Spleen (tissue), 11 donors: ENCODE measurements around the gene TIA1. TPM values are rescaled to one million over a fixed set of nuclear protein-coding genes. Genes with fewer than 3 reads are reported as not detected.
"Not testable (repeated sequence)": the region's sequence is repeated elsewhere in the genome, so short reads cannot be mapped to it uniquely, and the experiment has no call there.

Source experiments
- DNase-seq: peaks from one replicate; pipeline ENCODE4 v3.0.0-alpha.2; 2020
- H3K27ac ChIP-seq, 8 donors: fragments of 200-600 bp; sonication (generic) in 7 of 8; 1 replicate in 4 of 8; 2 replicates in 4 of 8; pipeline versions ENCODE4 v1.5.0 to v1.8.0; 2016 to 2021; ENCODE audit warnings: inconsistent platforms in 4 of 8, mild to moderate bottlenecking in 4 of 8, moderate library complexity in 1 of 8
- H3K27me3 ChIP-seq, 7 donors: fragments of 200-600 bp; sonication (generic) in 6 of 7; replicated peaks in 1 of 7; 1 replicate in 4 of 7; 2 replicates in 3 of 7; pipeline versions ENCODE4 v1.5.0 to v1.8.0; 2016 to 2021; ENCODE audit warnings: inconsistent platforms in 3 of 7, mild to moderate bottlenecking in 1 of 7
- H3K36me3 ChIP-seq, 6 donors: fragments of 200-600 bp; sonication (generic) in 5 of 6; 1 replicate in 4 of 6; 2 replicates in 2 of 6; pipeline versions ENCODE4 v1.5.0 to v1.8.0; 2016 to 2021; ENCODE audit warnings: inconsistent platforms in 2 of 6
- H3K4me1 ChIP-seq, 6 donors: fragments of 200-600 bp; sonication (generic) in 5 of 6; 1 replicate in 3 of 6; 2 replicates in 3 of 6; pipeline versions ENCODE4 v1.5.0 to v1.8.0; 2016 to 2021; ENCODE audit warnings: inconsistent platforms in 3 of 6
- H3K4me3 ChIP-seq, 8 donors: fragments of 200-600 bp; sonication (generic) in 7 of 8; 1 replicate in 4 of 8; 2 replicates in 4 of 8; pipeline versions ENCODE4 v1.5.0 to v1.8.0; 2016 to 2021; ENCODE audit warnings: inconsistent platforms in 4 of 8, mild to moderate bottlenecking in 4 of 8, moderate library complexity in 2 of 8
- H3K9me3 ChIP-seq, 8 donors: fragments of 200-600 bp; sonication (generic) in 7 of 8; 1 replicate in 4 of 8; 2 replicates in 4 of 8; pipeline versions ENCODE4 v1.5.0 to v1.8.0; 2016 to 2021; ENCODE audit warnings: inconsistent platforms in 4 of 8
- POLR2A ChIP-seq, 3 donors: fragments of 450-650 bp; IDR thresholded peaks; one replicate each; pipeline ENCODE4 v1.5.1; 2017; ENCODE audit warnings: antibody characterized with exemption in 3 of 3, mild to moderate bottlenecking in 1 of 3
- POLR2AphosphoS5 ChIP-seq, 3 donors: sonication (generic); formaldehyde crosslinking; IDR thresholded peaks; one replicate each; pipeline ENCODE4 v1.5.1; 2017; ENCODE audit warnings: antibody characterized with exemption in 3 of 3
- whole genome bisulfite sequencing, 5 donors: extraction: QIAGEN DNeasy Blood & Tissue Kit in 3 of 5; methylation state at CpG; one replicate each; pipeline versions ENCODE4 v1.1.5 to v1.1.7; 2013 to 2018; 5-methylcytosine and 5-hydroxymethylcytosine counted together
- intact Hi-C: fragments of 100-400 bp; cut with DNase I; formaldehyde crosslinking; loops from one replicate; pipeline ENCODE4 v1.15.0; 2023; ENCODE audit warnings: low total_unique reads
- polyA plus RNA-seq, 3 donors: library from polyadenylated mRNA; stranded (reverse); fragments of 200-250 nt; gene quantifications; one replicate each; pipeline ENCODE4 v1.2.1, GENCODE V29; 2013
- total RNA-seq, 7 donors: library from RNA; depleted of rRNA in 3 of 7; stranded (reverse); fragments of >200 nt in 3 of 7; fragmentation: NEBNext Ultra II Directional in 4 of 7; extraction: Animal tissue kit (Norgen Biotek cat#: 25700) in 4 of 7; gene quantifications; one replicate each; pipeline versions ENCODE4 v1.1.0 to v1.2.1, GENCODE V29; 2016 to 2021
- TF ChIP-seq, protein P1 (sequence below), 11 experiments: fragments of 200-600 bp in 7 of 11; fragments of 450-650 bp in 4 of 11; sonication (generic) in 4 of 11; IDR thresholded peaks in 8 of 11; conservative IDR thresholded peaks in 3 of 11; 1 replicate in 7 of 11; 2 replicates in 4 of 11; pipeline versions ENCODE4 v1.4.0 to v1.8.0; 2016 to 2021; ENCODE audit warnings: antibody characterized with exemption in 11 of 11, inconsistent platforms in 4 of 11, mild to moderate bottlenecking in 1 of 11
- donor health status: healthy with polysubstance abuse.
- donor health status: DM: no; HTN: no; CAD: no; lungs with moderate emphysema.
- donor health status: DM: no; HTN: no; CAD: no.
- donor health status: Bipolar disorder and iron deficiency.
- donor health status: healthy.
- donor health status: DM: no; HTN: no; CAD: no.
- donor health status: DM: yes; HTN: yes; CAD: no.

The TIA1 gene
- total and polyA plus RNA-seq, 10 donors = 72.5 to 175 (median 124) TPM

DNA sequence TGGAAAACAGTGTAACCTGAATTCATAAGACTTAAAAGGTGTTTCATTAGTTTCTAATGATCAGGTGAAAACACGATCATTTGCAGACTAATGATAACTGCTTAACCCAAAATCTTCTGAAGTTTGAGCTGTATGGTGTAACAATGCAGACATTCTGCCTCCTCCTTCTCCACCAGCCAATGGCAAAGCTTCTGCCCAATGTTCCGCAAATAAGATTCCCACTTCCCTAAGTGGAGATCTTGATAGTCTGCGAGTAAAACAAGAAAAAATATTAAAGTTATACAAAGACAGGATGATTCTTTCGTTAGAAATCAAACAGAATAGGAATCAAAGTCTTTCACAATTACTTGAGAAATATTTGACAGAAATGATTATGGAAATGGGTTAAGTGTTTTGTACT lies 65.7 kb downstream of the TIA1 start:
- WGBS, 5 donors = 85 to 96% (median 90%) methylated on average over 4 of the region's 4 CpGs

DNA sequence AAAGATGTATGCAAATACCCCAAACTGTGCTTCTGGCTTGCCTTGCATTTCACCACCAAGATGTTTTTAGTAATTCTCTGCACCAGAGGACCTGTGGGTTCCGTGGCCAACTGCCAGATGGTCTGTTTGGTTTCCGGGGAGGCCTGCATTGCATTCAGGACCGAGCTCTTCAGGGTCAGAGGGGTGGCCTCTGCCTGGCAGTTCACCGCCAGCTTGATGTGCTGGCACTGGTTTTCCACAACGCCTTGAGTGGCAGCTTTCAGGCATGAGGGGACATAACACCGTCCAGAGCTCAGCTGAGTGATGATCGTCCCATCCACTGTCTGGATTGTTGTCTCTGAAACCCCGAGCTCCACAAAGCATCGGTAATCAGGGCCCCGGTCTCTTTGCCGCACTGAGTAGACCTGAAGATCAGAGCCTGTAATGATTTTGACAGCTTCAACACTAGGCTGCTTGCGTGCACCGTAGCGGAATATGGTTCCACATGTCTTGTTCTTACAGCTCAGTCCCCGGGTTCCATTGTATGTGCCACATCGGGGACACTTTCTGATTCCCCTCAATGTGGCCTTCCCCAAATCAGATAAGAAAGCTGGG lies 67.0 kb downstream of the TIA1 start:
- 67 to 82% (median 77%) methylated on average over 11 to 16 of the region's 16 CpGs for WGBS, 5 donors
- peak overlapping the region in 5 of 8 donors; percentile 32 to 72 (median 58) for H3K27ac ChIP-seq
- H3K4me3 ChIP-seq = no peak overlapping the region
- H3K36me3 ChIP-seq = peaks cover 3 to 62% (median 44%) of the 10 kb centered on the region in 6 donors
- peak in 2 of 3 donors; percentile 29 to 58 for TF ChIP-seq POLR2AphosphoS5 (IDR thresholded peaks at IDR 0.05)
- TF ChIP-seq POLR2A (IDR thresholded peaks at IDR 0.05) = no peak
- no peaks in the 10 kb centered on the region for H3K27me3 ChIP-seq
- intact Hi-C loops = loop anchor here (5.0 kb wide), 1 partner anchor 34 kb away; no protein-coding TSS in a partner anchor
- peak; percentile 78 for DNase-seq
- H3K4me1 ChIP-seq = peaks cover 0 to 10% (median 0%) of the 10 kb centered on the region in 6 donors
- no peaks in the 10 kb centered on the region for H3K9me3 ChIP-seq

More for the DNA sequence above, 65.7 kb downstream of the TIA1 start:
- H3K4me3 ChIP-seq = no peak overlapping the region
- TF ChIP-seq, protein P1, sequence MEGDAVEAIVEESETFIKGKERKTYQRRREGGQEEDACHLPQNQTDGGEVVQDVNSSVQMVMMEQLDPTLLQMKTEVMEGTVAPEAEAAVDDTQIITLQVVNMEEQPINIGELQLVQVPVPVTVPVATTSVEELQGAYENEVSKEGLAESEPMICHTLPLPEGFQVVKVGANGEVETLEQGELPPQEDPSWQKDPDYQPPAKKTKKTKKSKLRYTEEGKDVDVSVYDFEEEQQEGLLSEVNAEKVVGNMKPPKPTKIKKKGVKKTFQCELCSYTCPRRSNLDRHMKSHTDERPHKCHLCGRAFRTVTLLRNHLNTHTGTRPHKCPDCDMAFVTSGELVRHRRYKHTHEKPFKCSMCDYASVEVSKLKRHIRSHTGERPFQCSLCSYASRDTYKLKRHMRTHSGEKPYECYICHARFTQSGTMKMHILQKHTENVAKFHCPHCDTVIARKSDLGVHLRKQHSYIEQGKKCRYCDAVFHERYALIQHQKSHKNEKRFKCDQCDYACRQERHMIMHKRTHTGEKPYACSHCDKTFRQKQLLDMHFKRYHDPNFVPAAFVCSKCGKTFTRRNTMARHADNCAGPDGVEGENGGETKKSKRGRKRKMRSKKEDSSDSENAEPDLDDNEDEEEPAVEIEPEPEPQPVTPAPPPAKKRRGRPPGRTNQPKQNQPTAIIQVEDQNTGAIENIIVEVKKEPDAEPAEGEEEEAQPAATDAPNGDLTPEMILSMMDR (IDR thresholded peaks at IDR 0.05 in 8 of 11, conservative IDR thresholded peaks at IDR 0.05 in 3 of 11) = no peak
- TF ChIP-seq POLR2AphosphoS5 (IDR thresholded peaks at IDR 0.05) (no peak), POLR2A (IDR thresholded peaks at IDR 0.05) (no peak)
- no peak for DNase-seq
- peaks cover 1 to 50% (median 33%) of the 10 kb centered on the region in 6 donors for H3K36me3 ChIP-seq
- intact Hi-C loops = loop anchor here (5.0 kb wide), 1 partner anchor 35 kb away; no protein-coding TSS in a partner anchor
- H3K4me1 ChIP-seq = peaks cover 0 to 10% (median 0%) of the 10 kb centered on the region in 6 donors
- H3K27me3 ChIP-seq = no peaks in the 10 kb centered on the region
- no peaks in the 10 kb centered on the region for H3K9me3 ChIP-seq
- H3K27ac ChIP-seq = no peak overlapping the region

DNA sequence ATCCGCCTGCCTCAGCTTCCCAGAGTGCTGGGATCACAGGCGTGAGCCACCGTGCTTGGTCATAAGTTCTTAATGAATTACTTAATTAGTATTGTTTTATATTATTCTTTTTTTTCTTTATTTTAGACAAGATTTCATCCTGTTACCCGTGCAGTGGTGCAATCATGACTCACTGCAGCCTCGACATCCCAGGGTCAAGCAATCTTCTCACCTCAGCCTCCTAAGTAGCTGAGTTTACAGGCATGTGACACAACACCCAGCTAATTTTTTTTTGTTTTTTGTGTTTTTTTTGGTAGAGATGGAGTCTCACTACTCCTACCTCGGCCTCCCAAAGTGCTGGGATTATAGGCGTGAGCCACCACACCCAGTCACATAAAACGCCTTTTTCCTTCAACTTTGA lies 74.9 kb downstream of the TIA1 start:
- Histone ChIP-seq H3K9me3 (no peaks in the 10 kb centered on the region), H3K4me3 (no peak overlapping the region), H3K36me3 (peaks cover 3 to 100% (median 87%) of the 10 kb centered on the region in 6 donors), H3K27me3 (no peaks in the 10 kb centered on the region), H3K4me1 (no peaks in the 10 kb centered on the region), H3K27ac (no peak overlapping the region)
- intact Hi-C loops = no loop called here
- no peak for TF ChIP-seq POLR2AphosphoS5 (IDR thresholded peaks at IDR 0.05)
- DNase-seq = no peak
- 86 to 93% (median 89%) methylated on average over 8 of the region's 8 CpGs for WGBS, 5 donors

DNA sequence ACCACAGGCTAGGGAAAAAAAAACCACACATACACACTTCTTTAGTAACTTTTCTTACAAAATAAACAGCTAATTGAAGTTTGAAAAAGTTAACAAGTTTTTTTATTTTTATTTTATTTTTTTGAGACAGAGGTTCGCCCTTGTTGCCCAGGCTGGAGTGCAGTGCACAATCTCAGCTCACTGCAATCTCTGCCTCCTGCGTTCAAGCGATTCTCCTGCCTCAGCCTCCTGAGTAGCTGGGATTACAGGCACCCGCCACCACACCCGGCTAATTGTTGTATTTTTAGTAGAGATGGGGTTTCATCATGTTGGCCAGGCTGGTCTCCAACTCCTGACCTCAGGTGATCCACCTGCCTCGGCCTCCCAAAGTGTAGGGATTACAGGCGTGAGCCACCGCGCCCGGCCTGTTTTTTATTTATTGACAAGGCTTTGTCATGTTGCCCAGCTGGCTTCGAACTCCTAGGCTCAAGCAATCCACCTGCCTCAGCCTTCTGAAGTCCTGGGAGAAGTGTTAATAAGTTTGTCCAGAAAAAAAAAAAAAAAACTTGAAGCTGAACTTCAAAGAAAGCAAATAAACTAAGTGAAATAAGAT lies 78.7 kb downstream of the TIA1 start:
- WGBS, 5 donors = 96 to 99% (median 97%) methylated on average over 11 of the region's 11 CpGs
- H3K4me1 ChIP-seq, DNase-seq, H3K4me3 ChIP-seq, H3K9me3 ChIP-seq, H3K27ac ChIP-seq, H3K27me3 ChIP-seq, intact Hi-C loops: not testable (repeated sequence)
- peaks cover 0 to 100% (median 82%) of the 10 kb centered on the region in 6 donors for H3K36me3 ChIP-seq

DNA sequence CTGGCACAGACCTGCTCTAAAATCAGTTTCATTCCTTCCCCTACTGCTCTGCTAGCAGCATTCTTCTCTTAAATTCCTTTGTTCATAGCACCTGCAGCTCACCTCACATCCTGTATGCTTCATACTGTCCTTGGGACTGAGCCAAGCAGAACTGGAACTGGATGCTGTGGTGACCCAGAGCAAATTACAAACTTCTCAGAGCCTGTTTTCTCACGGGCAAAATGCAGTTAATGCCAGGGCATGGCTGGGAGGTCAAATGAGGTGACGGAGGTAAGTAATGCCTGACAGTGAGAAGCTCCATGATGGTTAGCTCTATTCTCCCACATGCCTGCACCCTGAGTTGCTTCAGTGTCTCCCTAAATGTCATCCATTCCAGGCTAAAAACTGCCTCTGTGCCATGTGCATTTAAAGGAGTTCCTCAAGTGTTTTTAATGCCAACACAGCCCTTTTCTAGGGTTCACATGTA lies 87.3 kb downstream of the TIA1 start:
- Histone ChIP-seq H3K27me3 (no peaks in the 10 kb centered on the region), H3K36me3 (peaks cover 0 to 99% (median 80%) of the 10 kb centered on the region in 6 donors), H3K9me3 (no peaks in the 10 kb centered on the region), H3K27ac (peak overlapping the region in 1 of 8 donors; percentile 8), H3K4me1 (no peaks in the 10 kb centered on the region), H3K4me3 (no peak overlapping the region)
- WGBS, 5 donors = 45 to 83% (median 72%) methylated on average over 2 of the region's 2 CpGs
- peak; percentile 6 for DNase-seq
- intact Hi-C loops = no loop called here
- TF ChIP-seq, protein P1 (IDR thresholded peaks at IDR 0.05 in 8 of 11, conservative IDR thresholded peaks at IDR 0.05 in 3 of 11) = no peak
